Loucy (cell line): Measurements from ENCODE around the gene ABCB1.

Source experiments
- H2AFZ ChIP-seq: fragments of 200-600 bp; sonication (generic); 2 replicates; pipeline ENCODE4 v1.6.0; 2016; ENCODE audit warnings: antibody characterized with exemption, mild to moderate bottlenecking, low read length, moderate library complexity
- H3F3A ChIP-seq: fragments of 200-600 bp; 2 replicates; pipeline ENCODE4 v1.6.0; 2016; ENCODE audit warnings: antibody characterized with exemption, low read depth, mild to moderate bottlenecking
- H3K27me3 ChIP-seq: fragments of 200-600 bp; sonication (generic); 2 replicates; pipeline ENCODE4 v1.6.1; 2014; ENCODE audit warnings: low read length, mild to moderate bottlenecking; ENCODE audit not compliant: insufficient read depth, poor library complexity, severe bottlenecking
- H3K36me3 ChIP-seq: fragments of 200-600 bp; sonication (generic); 2 replicates; pipeline ENCODE4 v1.6.1; 2016; ENCODE audit warnings: low read length; ENCODE audit not compliant: insufficient read depth
- H3K4me1 ChIP-seq: fragments of 200-600 bp; sonication (generic); 2 replicates; pipeline ENCODE4 v1.5.1; 2014; ENCODE audit warnings: low read length, mild to moderate bottlenecking; ENCODE audit not compliant: insufficient read depth, poor library complexity, severe bottlenecking
- H3K4me2 ChIP-seq: fragments of 200-600 bp; sonication (generic); 2 replicates; pipeline ENCODE4 v1.6.0; 2014; ENCODE audit warnings: antibody characterized with exemption, low read length, low read depth, mild to moderate bottlenecking; ENCODE audit not compliant: poor library complexity, severe bottlenecking
- H3K4me3 ChIP-seq: fragments of 200-600 bp; sonication (generic); 2 replicates; pipeline ENCODE4 v1.5.1; 2014; ENCODE audit warnings: low read length, mild to moderate bottlenecking, mixed read lengths; ENCODE audit not compliant: poor library complexity, severe bottlenecking
- H3K79me2 ChIP-seq: fragments of 200-600 bp; sonication (generic); 2 replicates; pipeline ENCODE4 v1.6.1; 2014; ENCODE audit warnings: low read length; ENCODE audit not compliant: insufficient read depth
- H3K9ac ChIP-seq: fragments of 200-600 bp; sonication (generic); 2 replicates; pipeline ENCODE4 v1.6.0; 2014; ENCODE audit warnings: mild to moderate bottlenecking, low read depth, low read length, moderate library complexity; ENCODE audit not compliant: poor library complexity, severe bottlenecking
- H3K9me2 ChIP-seq: fragments of 200-600 bp; sonication (generic); replicated peaks from 2 replicates; pipeline ENCODE4 v1.6.1; 2016; ENCODE audit warnings: low read depth, low read length, mixed read lengths
- H3K9me3 ChIP-seq: fragments of 200-600 bp; sonication (generic); 2 replicates; pipeline ENCODE4 v1.6.1; 2014; ENCODE audit warnings: mild to moderate bottlenecking, antibody characterized with exemption, low read length, low read depth; ENCODE audit not compliant: insufficient read depth
- H4K20me1 ChIP-seq: fragments of 200-600 bp; sonication (generic); 2 replicates; pipeline ENCODE4 v1.6.0; 2014; ENCODE audit warnings: antibody characterized with exemption, low read length, mild to moderate bottlenecking; ENCODE audit not compliant: insufficient read depth, poor library complexity, severe bottlenecking
- CTCF ChIP-seq: fragments of 200-600 bp; sonication (generic); conservative IDR thresholded peaks from 2 replicates; pipeline ENCODE4 v1.5.1; 2014; ENCODE audit warnings: mild to moderate bottlenecking, antibody characterized with exemption, low read length
- EZH2phosphoT487 ChIP-seq: fragments of 200-600 bp; IDR thresholded peaks from 2 replicates; pipeline ENCODE4 v1.6.1; 2018; ENCODE audit warnings: antibody characterized with exemption, mild to moderate bottlenecking, moderate library complexity, borderline replicate concordance

The ABCB1 gene

GRCh38 chr7:87609916-87610315 is 9.2 kb upstream of the ABCB1 start:
- Histone ChIP-seq H3K79me2 (no peaks in the 10 kb centered on the region), H3K9me3 (no peaks in the 10 kb centered on the region), H3K9me2 (no peaks in the 10 kb centered on the region), H3K4me3 (no peak overlapping the region), H3K4me2 (no peak overlapping the region), H4K20me1 (no peaks in the 10 kb centered on the region), H3K4me1 (no peaks in the 10 kb centered on the region), H3K27me3 (no peaks in the 10 kb centered on the region), H2AFZ (no peak overlapping the region), H3K36me3 (no peaks in the 10 kb centered on the region), H3F3A (no peaks in the 10 kb centered on the region), H3K9ac (no peak overlapping the region)
- TF ChIP-seq CTCF: no peak
- no peak for TF ChIP-seq EZH2phosphoT487

- Histone ChIP-seq H2AFZ (no peak overlapping the region), H3K36me3 (no peaks in the 10 kb centered on the region), H3K4me3 (no peak overlapping the region), H3F3A (no peaks in the 10 kb centered on the region), H3K9me2 (no peaks in the 10 kb centered on the region), H3K9ac (no peak overlapping the region), H3K79me2 (no peaks in the 10 kb centered on the region), H3K4me1 (no peaks in the 10 kb centered on the region), H3K4me2 (no peak overlapping the region), H3K9me3 (no peaks in the 10 kb centered on the region), H4K20me1 (no peaks in the 10 kb centered on the region), H3K27me3 (no peaks in the 10 kb centered on the region)
- TF ChIP-seq CTCF (no peak), EZH2phosphoT487 (no peak)
These were observed 7.7 kb upstream of the ABCB1 start for GRCh38 chr7:87608431-87608830.

GRCh38 chr7:87604264-87604663 is 3.6 kb upstream of the ABCB1 start:
- Histone ChIP-seq H2AFZ (no peak overlapping the region), H3K79me2 (no peaks in the 10 kb centered on the region), H3K4me2 (no peak overlapping the region), H4K20me1 (no peaks in the 10 kb centered on the region), H3K36me3 (no peaks in the 10 kb centered on the region), H3F3A (no peaks in the 10 kb centered on the region), H3K9me3 (no peaks in the 10 kb centered on the region), H3K27me3 (no peaks in the 10 kb centered on the region), H3K9ac (no peak overlapping the region), H3K9me2 (no peaks in the 10 kb centered on the region), H3K4me1 (no peaks in the 10 kb centered on the region), H3K4me3 (no peak overlapping the region)
- TF ChIP-seq EZH2phosphoT487: no peak
- no peak for TF ChIP-seq CTCF
